ENCODE measurements around the gene OR2A25. TPM values are rescaled to one million over a fixed set of nuclear protein-coding genes. Genes with fewer than 3 reads are reported as not detected.

OR2A25 gene
- total RNA-seq, 6 experiments from 2014 or later = not detected

- no peak for DNase-seq
- H3K4me3 ChIP-seq = no peak overlapping the region
- H3K9me3 ChIP-seq = no peaks in the 10 kb centered on the region
- intact Hi-C loops (cut with DNase I) = no loop called here
- WGBS (ENCODE audit: insufficient coverage, low coverage, low lambda C conversion rate, missing lambda C conversion rate) = 61% methylated on average over 4 of the region's 5 CpGs
- TF ChIP-seq CTCF (IDR thresholded peaks at IDR 0.05) (no peak), POLR2A (IDR thresholded peaks at IDR 0.05) (no peak)
- no peaks in the 10 kb centered on the region for H3K36me3 ChIP-seq
- no peaks in the 10 kb centered on the region for H3K27me3 ChIP-seq
- ATAC-seq = no peak
- H3K27ac ChIP-seq = no peak overlapping the region
- H3K4me1 ChIP-seq = no peaks in the 10 kb centered on the region
Measured at GRCh38 chr7:144110272-144110671, 40.7 kb downstream of the OR2A25 start.

GRCh38 chr7:144113651-144114050 is 44.0 kb downstream of the OR2A25 start:
- TF ChIP-seq CTCF (IDR thresholded peaks at IDR 0.05) (no peak), POLR2A (IDR thresholded peaks at IDR 0.05) (no peak)
- no peaks in the 10 kb centered on the region for H3K36me3 ChIP-seq

GRCh38 chr7:144118341-144118740 is 48.7 kb downstream of the OR2A25 start:
- TF ChIP-seq CTCF (IDR thresholded peaks at IDR 0.05) (no peak), POLR2A (IDR thresholded peaks at IDR 0.05) (no peak)
- Histone ChIP-seq H3K27ac (no peak overlapping the region), H3K4me1 (no peaks in the 10 kb centered on the region), H3K27me3 (no peaks in the 10 kb centered on the region), H3K36me3 (no peaks in the 10 kb centered on the region), H3K4me3 (no peak overlapping the region), H3K9me3 (no peaks in the 10 kb centered on the region)
- intact Hi-C loops (cut with DNase I) = no loop called here
- ATAC-seq (no peak), DNase-seq (no peak)
- WGBS (ENCODE audit: insufficient coverage, low coverage, low lambda C conversion rate, missing lambda C conversion rate) = 51% methylated on average over 7 of the region's 8 CpGs

More at GRCh38 chr7:144113651-144114050, 44.0 kb downstream of the OR2A25 start:
- H3K4me3 ChIP-seq = no peak overlapping the region
- H3K9me3 ChIP-seq = no peaks in the 10 kb centered on the region
- DNase-seq (no peak), ATAC-seq (no peak)
- WGBS (ENCODE audit: insufficient coverage, low coverage, low lambda C conversion rate, missing lambda C conversion rate) = 33% methylated on average over 1 of the region's 1 CpG
- intact Hi-C loops (cut with DNase I) = no loop called here
- H3K27me3 ChIP-seq = no peaks in the 10 kb centered on the region
- no peaks in the 10 kb centered on the region for H3K4me1 ChIP-seq
- H3K27ac ChIP-seq = no peak overlapping the region

GRCh38 chr7:144122876-144123275 is 53.3 kb downstream of the OR2A25 start, which contains the start of gene OR2A14:
Gene OR2A14 (plus strand): TSS chr7:144123176. CDS start chr7:144129113, 5,937 bp downstream.
- 82% methylated on average over 1 of the region's 1 CpG for WGBS (ENCODE audit: insufficient coverage, low coverage, low lambda C conversion rate, missing lambda C conversion rate)
- no peak within 1 kb of the TSS for H3K4me3 ChIP-seq
- no peak within 1 kb of the TSS for H3K27ac ChIP-seq
- ATAC-seq (no peak), DNase-seq (no peak)
- H3K27me3 ChIP-seq = no peaks in the 10 kb centered on the region
- no peaks in the 10 kb centered on the region for H3K9me3 ChIP-seq
- TF ChIP-seq CTCF (IDR thresholded peaks at IDR 0.05) (no peak), POLR2A (IDR thresholded peaks at IDR 0.05) (no peak)
- intact Hi-C loops (cut with DNase I) = no loop called here
- no peaks in the 10 kb centered on the region for H3K36me3 ChIP-seq
- H3K4me1 ChIP-seq = no peaks in the 10 kb centered on the region

Small RNA genes lying within 50 kb of the gene (small RNA-seq; reads per million reads assigned to genes)
- 0 reads per million in 2 experiments for gene OR2A41P

Other genes starting within 250 kb of the OR2A25 start
- 10 to 100 TPM; 31.6 to 52.9 (median 45.8) TPM for gene TCAF1, start 167.6 kb upstream of the OR2A25 start, total RNA-seq
- gene OR2F2, start 134.6 kb upstream of the OR2A25 start, total RNA-seq = not detected
- not detected for gene OR2F1, start 115.0 kb upstream of the OR2A25 start, total RNA-seq
- gene OR6B1, start 69.5 kb upstream of the OR2A25 start, total RNA-seq = not detected
- gene OR2A5, start 20.9 kb upstream of the OR2A25 start, total RNA-seq = not detected
- not detected for gene OR2A12, start 16.5 kb downstream of the OR2A25 start, total RNA-seq
- gene OR2A2, start 39.8 kb downstream of the OR2A25 start, total RNA-seq = not detected
- not detected for gene OR2A14, start 53.4 kb downstream of the OR2A25 start, total RNA-seq
- 1 to 10 TPM; 2.1 to 4.5 (median 3.5) TPM for gene CTAGE4, start 113.7 kb downstream of the OR2A25 start, total RNA-seq
- gene ARHGEF35, start 126.0 kb downstream of the OR2A25 start, total RNA-seq = 10 to 100 TPM in 1 of 6 experiments, 1 to 10 TPM in 5; 3.6 to 10.8 (median 5.8) TPM
- not detected for gene OR2A42, start 169.8 kb downstream of the OR2A25 start, total RNA-seq
- gene OR2A7, start 195.0 kb downstream of the OR2A25 start, total RNA-seq = 1 to 10 TPM; 1.5 to 5.6 (median 3.5) TPM
- gene CTAGE8, start 199.5 kb downstream of the OR2A25 start, total RNA-seq = 1 to 10 TPM in 2 of 6 experiments, under 1 TPM in 4; 0.53 to 1.3 (median 0.71) TPM
- gene OR2A1, start 242.6 kb downstream of the OR2A25 start, total RNA-seq = under 1 TPM in 1 of 6 experiments, not detected in 5; 0.09 TPM

Measured in right lobe of liver (tissue), 6 donors.